HUES6 (cell line): ENCODE results near the gene ACVR1.
"Not testable (repeated sequence)": the region's sequence is repeated elsewhere in the genome, so short reads cannot be mapped to it uniquely, and the experiment has no call there.

Experiments used
- H3K27ac ChIP-seq: 2 replicates; pipeline ENCODE4 v1.7.0; 2013; ENCODE audit warnings: low read depth, mild to moderate bottlenecking, low read length, inconsistent platforms
- H3K27me3 ChIP-seq: 2 replicates; pipeline ENCODE4 v1.6.1; 2013; ENCODE audit warnings: low read length; ENCODE audit not compliant: control insufficient read depth, insufficient read depth
- H3K36me3 ChIP-seq: 2 replicates; pipeline ENCODE4 v1.6.1; 2013; ENCODE audit warnings: low read length; ENCODE audit not compliant: control insufficient read depth, insufficient read depth
- H3K4me1 ChIP-seq: 2 replicates; pipeline ENCODE4 v1.6.1; 2013; ENCODE audit warnings: low read length; ENCODE audit not compliant: control insufficient read depth, insufficient read depth
- H3K4me3 ChIP-seq: 2 replicates; pipeline ENCODE4 v1.5.1; 2013; ENCODE audit warnings: low read depth, low read length
- H3K9ac ChIP-seq: one replicate; pipeline ENCODE4 v1.6.1; 2013; ENCODE audit warnings: mild to moderate bottlenecking, low read length
- H3K9me3 ChIP-seq: 2 replicates; pipeline ENCODE4 v1.6.1; 2013; ENCODE audit warnings: low read depth, low read length; ENCODE audit not compliant: control insufficient read depth, insufficient read depth

The ACVR1 gene

DNA sequence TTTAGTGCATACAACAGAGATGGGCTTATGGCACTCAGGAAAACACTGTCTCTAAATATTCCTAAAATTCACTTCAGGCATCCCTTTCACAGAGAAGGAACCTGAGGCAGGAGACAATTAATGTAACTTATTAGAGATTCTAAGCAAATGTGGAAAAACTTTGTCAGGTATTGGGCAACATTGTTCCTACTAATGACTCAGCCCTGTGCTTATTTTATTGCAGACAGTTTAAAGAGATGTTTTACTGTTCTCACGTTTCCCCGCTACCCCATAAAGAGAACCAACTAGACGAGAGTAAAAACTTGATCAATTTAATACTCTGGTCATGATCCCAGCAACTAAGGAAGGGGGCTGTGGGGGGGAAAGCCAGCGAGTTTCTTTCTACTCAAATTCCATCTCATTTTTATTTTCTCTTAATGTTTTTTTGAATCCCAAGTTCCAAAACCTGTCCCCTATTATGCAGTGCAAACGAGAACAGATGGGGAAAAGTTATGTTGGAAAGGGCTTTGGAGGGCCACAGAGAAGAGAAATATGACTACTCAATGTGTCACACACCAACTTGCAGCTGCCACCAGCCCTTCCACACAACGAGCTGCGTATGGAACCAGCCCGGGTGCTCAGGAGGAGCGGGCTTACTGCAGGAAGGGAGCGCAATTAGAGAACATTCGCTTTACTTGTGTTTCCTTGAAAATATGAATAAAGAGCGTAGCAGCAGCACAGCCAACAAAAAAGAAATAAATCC is 18.7 kb upstream of the ACVR1 start:
- Histone ChIP-seq H3K27me3 (no peaks in the 10 kb centered on the region), H3K4me3 (no peak overlapping the region), H3K9ac (no peak overlapping the region), H3K4me1 (peaks cover 35% of the 10 kb centered on the region), H3K27ac (no peak overlapping the region), H3K36me3 (no peaks in the 10 kb centered on the region), H3K9me3 (no peaks in the 10 kb centered on the region)

DNA sequence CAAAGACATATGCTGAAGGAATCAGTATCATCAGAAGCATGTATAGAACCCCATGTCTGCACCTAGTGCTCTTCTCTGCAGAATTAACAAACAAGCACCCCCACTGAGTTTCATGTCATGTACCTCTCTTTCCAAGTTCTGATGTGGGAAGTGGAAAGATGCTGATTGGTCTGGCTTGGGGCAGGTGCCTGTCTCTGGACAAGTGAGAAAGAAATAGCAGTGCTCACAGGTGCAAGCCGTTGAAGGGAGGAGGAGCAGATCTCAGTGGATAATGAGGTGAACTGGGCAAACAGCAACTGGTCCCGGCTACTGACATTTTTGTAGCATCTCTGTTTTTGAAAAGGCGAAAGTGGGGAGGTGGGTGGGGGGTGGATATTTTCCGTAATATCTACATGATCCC is 17.5 kb upstream of the ACVR1 start:
- H3K27me3 ChIP-seq = no peaks in the 10 kb centered on the region
- H3K4me3 ChIP-seq = no peak overlapping the region
- 0 out of 2 replicates have a peak, but pooled peaks cover 2% of the 10 kb centered on the region for H3K9me3 ChIP-seq

DNA sequence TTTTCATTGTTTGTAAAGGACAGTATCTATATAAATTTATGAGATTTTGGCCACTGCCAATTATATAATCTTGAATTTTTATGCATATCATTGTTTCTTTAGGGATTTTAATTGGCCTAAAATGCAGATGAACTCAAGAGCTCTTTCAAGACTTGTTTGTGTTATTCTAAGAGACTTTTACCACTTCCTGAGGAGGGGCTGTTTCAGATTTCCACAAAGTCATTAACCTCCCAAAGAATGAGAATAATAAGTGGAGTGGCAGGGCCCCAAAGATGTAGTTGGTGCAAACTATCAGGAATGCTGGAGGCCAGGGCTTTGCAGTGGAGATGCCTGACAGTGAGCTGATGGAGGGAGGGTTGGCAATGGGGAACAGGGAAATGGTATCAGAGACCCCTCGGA is 15.5 kb upstream of the ACVR1 start:
- peaks cover 27% of the 10 kb centered on the region for H3K4me1 ChIP-seq

More for the DNA sequence above, 17.5 kb upstream of the ACVR1 start:
- Histone ChIP-seq H3K4me1 (peaks cover 31% of the 10 kb centered on the region), H3K9ac (no peak overlapping the region), H3K36me3 (no peaks in the 10 kb centered on the region), H3K27ac (no peak overlapping the region)

DNA sequence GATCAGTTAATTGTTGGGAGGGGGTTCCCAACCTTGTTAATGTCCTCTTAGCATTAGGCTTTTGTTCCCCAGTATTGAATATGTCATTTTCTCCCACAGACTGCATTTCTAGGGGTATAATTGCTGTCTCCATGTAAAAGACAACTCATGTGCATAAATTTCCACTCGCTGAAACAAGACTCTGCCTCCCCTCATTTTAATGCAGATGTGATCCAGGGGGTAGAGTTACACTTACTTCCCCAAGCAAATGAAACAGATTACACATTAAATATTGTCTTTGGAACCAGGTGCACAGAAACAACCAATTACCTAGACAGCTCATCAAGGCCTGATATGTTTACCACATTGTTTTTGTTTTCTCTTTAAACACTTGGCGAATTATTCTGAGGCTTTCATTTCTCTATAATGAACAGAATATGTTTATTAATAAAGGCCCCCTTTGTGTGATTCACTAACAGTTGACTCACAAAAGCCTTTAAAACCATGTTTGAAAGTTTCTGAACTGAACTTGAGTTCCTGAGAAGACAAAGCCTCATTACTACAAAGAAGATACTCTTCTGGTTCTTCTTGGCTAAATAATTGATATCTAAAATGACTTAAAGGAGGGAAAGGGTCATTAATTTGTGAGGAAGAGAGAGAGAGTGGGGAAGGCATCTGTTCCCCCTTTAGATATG is 15.0 kb upstream of the ACVR1 start:
- Histone ChIP-seq H3K36me3 (no peaks in the 10 kb centered on the region), H3K9me3 (0 out of 2 replicates have a peak, but pooled peaks cover 2% of the 10 kb centered on the region), H3K27ac (peak overlapping the region; percentile 58; the same call in 1 of the 2 replicates), H3K4me1 (peaks cover 27% of the 10 kb centered on the region), H3K27me3 (no peaks in the 10 kb centered on the region), H3K4me3 (peak overlapping the region; percentile 37; the same call in 1 of the 2 replicates), H3K9ac (no peak overlapping the region)

More for the DNA sequence above, 15.5 kb upstream of the ACVR1 start:
- Histone ChIP-seq H3K27ac (peak overlapping the region; percentile 58; the same call in 1 of the 2 replicates), H3K9ac (no peak overlapping the region), H3K4me3 (no peak overlapping the region), H3K9me3 (0 out of 2 replicates have a peak, but pooled peaks cover 2% of the 10 kb centered on the region), H3K36me3 (no peaks in the 10 kb centered on the region), H3K27me3 (no peaks in the 10 kb centered on the region)

DNA sequence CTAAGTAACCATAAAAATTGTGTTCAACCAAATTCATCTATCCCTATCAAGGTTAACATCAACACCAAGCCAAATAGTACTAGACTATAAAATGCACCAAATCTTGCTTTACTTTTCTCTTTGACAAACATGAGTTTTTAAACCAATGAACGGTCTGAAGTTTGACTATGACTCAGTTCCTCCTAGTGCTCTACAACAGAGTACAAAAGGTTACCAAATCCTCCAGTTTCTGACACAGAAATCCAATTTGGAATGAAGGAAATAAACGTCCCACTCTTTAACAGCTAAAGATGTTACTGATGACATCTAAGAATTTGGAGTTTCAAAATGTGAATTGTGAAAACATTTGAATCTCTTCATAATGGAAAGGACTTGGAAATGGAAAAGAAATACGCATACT is 11.8 kb upstream of the ACVR1 start:
- Histone ChIP-seq H3K27ac (no peak overlapping the region), H3K9ac (no peak overlapping the region), H3K27me3 (no peaks in the 10 kb centered on the region), H3K4me1 (peaks cover 21% of the 10 kb centered on the region), H3K9me3 (0 out of 2 replicates have a peak, but pooled peaks cover 2% of the 10 kb centered on the region), H3K36me3 (no peaks in the 10 kb centered on the region), H3K4me3 (no peak overlapping the region)

DNA sequence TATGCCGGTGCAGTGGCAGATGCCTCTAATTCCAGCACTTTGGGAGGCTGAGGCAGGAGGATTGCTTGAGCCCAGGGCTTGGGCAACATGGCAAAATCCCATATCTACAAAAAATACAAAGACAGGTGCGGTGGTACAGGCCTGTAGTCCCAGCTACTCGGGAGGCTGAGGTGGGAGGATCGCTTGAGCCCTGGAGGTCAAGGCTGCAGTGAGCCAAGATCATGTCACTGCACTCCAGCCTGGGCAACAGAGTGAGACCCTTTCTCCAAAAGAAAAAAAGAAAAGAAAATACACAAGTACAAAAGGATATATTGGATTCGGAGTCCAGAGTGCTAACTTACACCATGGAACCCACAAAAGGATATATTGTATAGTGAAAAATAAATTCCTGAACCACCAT is 8.4 kb upstream of the ACVR1 start:
- not testable (repeated sequence) for H3K9me3 ChIP-seq, H3K4me3 ChIP-seq, H3K27ac ChIP-seq, H3K9ac ChIP-seq, H3K27me3 ChIP-seq, H3K36me3 ChIP-seq, H3K4me1 ChIP-seq

DNA sequence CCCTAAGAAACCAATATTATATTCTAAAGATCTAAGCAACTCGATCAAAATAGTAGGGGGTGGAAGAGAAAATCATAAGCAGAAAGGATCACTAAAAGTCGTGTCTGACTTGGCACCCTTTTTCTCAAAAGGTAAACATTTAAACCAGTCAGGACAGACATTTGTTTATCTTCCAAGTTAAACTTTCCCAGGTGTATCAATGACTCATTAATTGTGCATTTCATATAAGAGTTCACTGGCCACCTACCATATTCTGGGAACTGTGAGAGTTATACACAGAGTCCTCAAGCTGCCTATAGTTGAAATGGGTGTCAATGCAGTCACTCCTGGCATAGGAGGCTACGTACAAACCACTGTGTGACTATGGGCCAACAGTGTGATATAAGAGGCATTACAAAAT is 4.8 kb upstream of the ACVR1 start:
- Histone ChIP-seq H3K9me3 (no peaks in the 10 kb centered on the region), H3K27me3 (no peaks in the 10 kb centered on the region; the same call in 1 of the 2 replicates), H3K9ac (no peak overlapping the region), H3K36me3 (no peaks in the 10 kb centered on the region), H3K27ac (no peak overlapping the region), H3K4me1 (peaks cover 13% of the 10 kb centered on the region), H3K4me3 (no peak overlapping the region)

DNA sequence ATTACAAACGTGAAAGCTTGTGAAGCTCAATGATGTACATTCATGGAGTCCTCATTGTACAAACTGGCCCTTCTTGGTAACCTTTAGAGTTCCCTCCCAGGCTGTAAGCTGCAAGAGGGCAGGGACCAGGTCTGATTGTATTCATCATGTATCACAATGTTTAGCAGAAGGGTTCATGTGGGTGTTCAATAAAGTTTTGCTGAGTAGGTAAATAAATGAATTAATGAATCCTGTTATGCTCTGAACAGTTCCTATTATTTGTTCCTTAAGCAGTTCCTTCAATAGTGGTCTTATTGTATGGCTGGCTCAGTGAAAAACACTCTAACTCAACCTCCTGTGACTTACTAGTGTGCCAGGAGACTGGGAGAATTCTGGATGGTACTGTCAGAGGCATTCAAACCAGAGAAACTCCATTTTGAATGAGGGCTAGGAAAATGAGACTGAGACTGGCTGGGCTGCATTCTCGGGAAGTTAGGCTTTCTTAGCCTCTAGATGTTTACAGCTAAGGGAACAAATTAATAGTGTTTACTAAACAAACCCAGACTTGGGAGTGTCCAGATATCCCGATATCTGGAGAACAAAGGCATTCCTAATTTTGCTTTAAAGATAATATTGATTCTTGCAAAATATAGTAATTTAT is 1.8 kb upstream of the ACVR1 start:
- Histone ChIP-seq H3K9me3 (no peaks in the 10 kb centered on the region), H3K4me1 (peaks cover 21% of the 10 kb centered on the region), H3K9ac (no peak overlapping the region), H3K36me3 (no peaks in the 10 kb centered on the region), H3K4me3 (0 out of 2 replicates have a peak overlapping the region, but pooled peaks have one; percentile 95), H3K27me3 (no peaks in the 10 kb centered on the region; the same call in 1 of the 2 replicates), H3K27ac (no peak overlapping the region)

DNA sequence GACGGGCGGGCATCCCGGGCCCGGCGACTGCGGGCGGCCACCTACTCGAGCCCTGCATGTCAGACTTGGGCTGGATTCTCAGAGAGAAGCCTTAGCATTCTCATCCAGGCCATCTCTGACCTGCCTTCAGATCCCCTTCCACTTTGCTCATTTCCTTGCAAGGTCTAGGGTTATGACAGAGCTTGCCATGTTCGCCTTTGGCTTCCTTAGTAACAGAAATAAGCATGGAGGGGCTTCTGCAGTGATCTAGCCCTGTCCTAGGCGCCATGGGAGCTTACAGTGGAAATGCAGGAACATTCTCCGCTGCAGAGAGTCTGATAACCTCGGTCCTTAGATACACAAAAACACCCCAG is 632 bp upstream of the ACVR1 start:
- H3K27ac ChIP-seq = peak overlapping the region; percentile 64; the same call in 1 of the 2 replicates
- peak overlapping the region; percentile 95 for H3K4me3 ChIP-seq

DNA sequence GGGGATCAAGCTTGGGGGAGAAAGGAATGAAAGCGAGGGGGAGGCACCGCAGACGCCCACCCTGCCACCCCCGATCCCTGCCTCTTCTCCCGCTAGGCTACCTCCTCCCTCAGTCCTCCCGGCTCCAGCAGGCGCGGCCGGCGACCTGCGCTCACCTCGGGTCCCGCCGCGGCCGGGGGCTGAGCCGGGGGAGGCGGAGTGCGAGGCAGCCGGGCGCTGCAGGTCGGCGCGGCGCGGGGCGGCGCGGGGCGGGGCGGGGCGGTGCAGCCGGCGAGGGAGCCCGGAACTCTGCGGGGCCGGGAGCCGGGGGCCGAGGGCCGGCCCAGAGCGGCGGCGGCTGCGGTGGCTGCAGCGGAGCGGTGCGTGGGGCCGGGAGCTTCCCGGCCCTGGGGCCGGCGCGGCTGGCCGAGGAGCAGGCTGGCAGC is 477 bp downstream of the ACVR1 start:
- Histone ChIP-seq H3K27me3 (no peaks in the 10 kb centered on the region; the same call in 1 of the 2 replicates), H3K4me1 (peaks cover 30% of the 10 kb centered on the region), H3K27ac (no peak overlapping the region; the same call in 1 of the 2 replicates), H3K9ac (peak overlapping the region; percentile 83), H3K9me3 (no peaks in the 10 kb centered on the region), H3K36me3 (no peaks in the 10 kb centered on the region), H3K4me3 (peak overlapping the region; percentile 95)

More for the DNA sequence above, 632 bp upstream of the ACVR1 start:
- Histone ChIP-seq H3K9me3 (no peaks in the 10 kb centered on the region), H3K4me1 (peaks cover 22% of the 10 kb centered on the region; the same call in 1 of the 2 replicates), H3K9ac (peak overlapping the region; percentile 70), H3K36me3 (no peaks in the 10 kb centered on the region), H3K27me3 (no peaks in the 10 kb centered on the region; the same call in 1 of the 2 replicates)
